PC-9 (cell line): Measurements from ENCODE around the gene DLL4. TPM values are rescaled to one million over a fixed set of nuclear protein-coding genes. Genes with fewer than 3 reads are reported as not detected.
A peak's percentile ranks its signal among the peaks of the same experiment; 100 is the strongest.

Source experiments
- BruUV-seq: library from RNA; stranded (reverse); fragments of 400-500 nt; replicated peaks from 2 replicates; lab custom pipeline; 2021; lab: Mats Ljungman, UMichigan
- CTCF ChIA-PET: fragments of 300-600 bp; sonication (Branson Sonifier 250); formaldehyde crosslinking; loops from one replicate; lab custom pipeline; 2022; ENCODE audit warnings: antibody characterized with exemption; lab: Charles Lee
- POLR2A ChIA-PET: fragments of 300-600 bp; sonication (Branson Sonifier 250); formaldehyde crosslinking; loops from one replicate; lab custom pipeline; 2022; ENCODE audit warnings: antibody characterized with exemption; ENCODE audit not compliant: unreplicated experiment; lab: Charles Lee
- DNase-seq, 2 experiments: peaks; one replicate each; pipeline versions ENCODE4 v3.0.0 to v3.0.0-alpha.2; 2015 to 2022; ENCODE audit warnings: mixed read lengths in 1 of 2
- H2AFZ ChIP-seq: fragments of 200-600 bp; sonication (generic); 2 replicates; pipeline ENCODE4 v1.8.1; 2017; ENCODE audit warnings: antibody characterized with exemption
- H3F3A ChIP-seq: fragments of 200-600 bp; sonication (generic); 2 replicates; pipeline ENCODE4 v1.8.1; 2017; ENCODE audit warnings: antibody characterized with exemption, mild to moderate bottlenecking, low read depth; ENCODE audit not compliant: insufficient read depth
- H3K27ac ChIP-seq: fragments of 200-600 bp; sonication (generic); 2 replicates; pipeline ENCODE4 v1.6.1; 2016; ENCODE audit warnings: mixed run types
- H3K27me3 ChIP-seq: fragments of 200-600 bp; sonication (generic); 2 replicates; pipeline ENCODE4 v1.6.1; 2016; ENCODE audit warnings: low read depth, mixed run types; ENCODE audit not compliant: insufficient read depth
- H3K36me3 ChIP-seq: fragments of 200-600 bp; sonication (generic); 2 replicates; pipeline ENCODE4 v1.6.1; 2016; ENCODE audit warnings: low read depth, mixed run types
- H3K4me1 ChIP-seq: fragments of 200-600 bp; sonication (generic); replicated peaks from 2 replicates; pipeline ENCODE4 v1.6.1; 2016; ENCODE audit warnings: mixed run types; ENCODE audit not compliant: insufficient read depth
- H3K4me2 ChIP-seq: fragments of 200-600 bp; sonication (generic); 2 replicates; pipeline ENCODE4 v1.6.1; 2017; ENCODE audit warnings: mixed run types
- H3K4me3 ChIP-seq: fragments of 200-600 bp; sonication (generic); 2 replicates; pipeline ENCODE4 v1.6.1; 2016; ENCODE audit warnings: mixed run types
- H3K79me2 ChIP-seq: fragments of 200-600 bp; sonication (generic); 2 replicates; pipeline ENCODE4 v1.6.1; 2017; ENCODE audit warnings: low read depth, mixed run types
- H3K9me2 ChIP-seq: fragments of 200-600 bp; sonication (generic); 2 replicates; pipeline ENCODE4 v1.8.1; 2017; ENCODE audit warnings: mild to moderate bottlenecking; ENCODE audit not compliant: insufficient read depth
- H3K9me3 ChIP-seq: fragments of 200-600 bp; sonication (generic); 2 replicates; pipeline ENCODE4 v1.8.1; 2016; ENCODE audit warnings: low read depth; ENCODE audit not compliant: insufficient read depth
- H4K20me1 ChIP-seq: fragments of 200-600 bp; sonication (generic); 2 replicates; pipeline ENCODE4 v1.8.1; 2017; ENCODE audit not compliant: insufficient read depth
- CTCF ChIP-seq: fragments of 200-600 bp; sonication (generic); conservative IDR thresholded peaks from 2 replicates; pipeline ENCODE4 v1.6.1; 2017; ENCODE audit warnings: mixed run types, antibody characterized with exemption, mild to moderate bottlenecking, moderate library complexity
- EZH2 ChIP-seq: fragments of 200-600 bp; sonication (generic); IDR thresholded peaks from 2 replicates; pipeline ENCODE4 v1.8.0; 2017; ENCODE audit warnings: antibody characterized with exemption, low read depth
- intact Hi-C: fragments of 100-400 bp; cut with micrococcal nuclease; formaldehyde crosslinking; loops from one replicate; pipeline ENCODE4 v1.10.0; 2022; ENCODE audit not compliant: unreplicated experiment
- total RNA-seq: library from RNA; stranded (reverse); gene quantifications from 2 replicates; pipeline ENCODE4 v1.2.3, GENCODE V29; 2021

DLL4 gene
- total RNA-seq, 1 experiment from 2014 or later, result 0.48 TPM

GRCh38 chr15:40891810-40892446 lies 37.2 kb upstream of the DLL4 start:
- Histone ChIP-seq H3K4me2 (no peak overlapping the region), H3F3A (peaks cover 6% of the 10 kb centered on the region; the same call in 1 of the 2 replicates), H3K27me3 (no peaks in the 10 kb centered on the region), H3K4me1 (peaks cover 20% of the 10 kb centered on the region), H3K36me3 (no peaks in the 10 kb centered on the region; the same call in 1 of the 2 replicates), H3K27ac (no peak overlapping the region), H4K20me1 (no peaks in the 10 kb centered on the region), H2AFZ (no peak overlapping the region), H3K4me3 (no peak overlapping the region), H3K9me3 (no peaks in the 10 kb centered on the region), H3K9me2 (no peaks in the 10 kb centered on the region), H3K79me2 (peaks cover 22% of the 10 kb centered on the region)
- no TSS peak for BruUV-seq
- POLR2A ChIA-PET, result interaction anchor here (0.5 to 1.2 kb wide), 4 partner anchors 16 to 107 kb away, joined by 3 to 4 read pairs (median 4); partner anchors contain the start of gene RHOV
- intact Hi-C loops, result loop anchor here (1.0 to 5.0 kb wide), 2 partner anchors 105 to 615 kb away; no protein-coding TSS in a partner anchor
- CTCF ChIA-PET, result interaction anchor here (0.5 to 3.0 kb wide), 17 partner anchors 14 to 323 kb away, joined by 3 to 84 read pairs (median 4); partner anchors contain the start of gene RHOV
- no peak for TF ChIP-seq EZH2
- peak; percentile 81 for TF ChIP-seq CTCF
- peak; percentile 68 for DNase-seq

GRCh38 chr15:40892447-40893012 lies 36.6 kb upstream of the DLL4 start:
- peaks cover 20% of the 10 kb centered on the region for H3K4me1 ChIP-seq
- H3K9me3 ChIP-seq, result no peaks in the 10 kb centered on the region
- ChIA-PET CTCF (interaction anchor here (0.5 to 3.0 kb wide), 15 partner anchors 14 to 324 kb away, joined by 3 to 84 read pairs (median 4); partner anchors contain the start of gene RHOV), POLR2A (interaction anchor here (0.5 to 1.2 kb wide), 4 partner anchors 16 to 107 kb away, joined by 3 to 4 read pairs (median 4); partner anchors contain the start of gene RHOV)
- no peaks in the 10 kb centered on the region; the same call in 1 of the 2 replicates for H3K36me3 ChIP-seq
- no peaks in the 10 kb centered on the region for H3K27me3 ChIP-seq
- intact Hi-C loops, result loop anchor here (1.0 to 5.0 kb wide), 2 partner anchors 105 to 615 kb away; no protein-coding TSS in a partner anchor
- BruUV-seq, result no TSS peak
- no peaks in the 10 kb centered on the region for H3K9me2 ChIP-seq
- H3K27ac ChIP-seq, result no peak overlapping the region
- TF ChIP-seq EZH2, result no peak
- no peak for TF ChIP-seq CTCF
- DNase-seq, result no peak
- H3K4me3 ChIP-seq, result no peak overlapping the region
- no peaks in the 10 kb centered on the region for H4K20me1 ChIP-seq
- no peak overlapping the region for H3K4me2 ChIP-seq
- H2AFZ ChIP-seq, result no peak overlapping the region
- peaks cover 22% of the 10 kb centered on the region for H3K79me2 ChIP-seq
- H3F3A ChIP-seq, result peaks cover 6% of the 10 kb centered on the region; the same call in 1 of the 2 replicates

GRCh38 chr15:40893019-40893670 lies 36.0 kb upstream of the DLL4 start:
- no peaks in the 10 kb centered on the region for H3K27me3 ChIP-seq
- TF ChIP-seq CTCF (no peak), EZH2 (no peak)
- no peaks in the 10 kb centered on the region for H4K20me1 ChIP-seq
- no TSS peak for BruUV-seq
- peaks cover 6% of the 10 kb centered on the region; the same call in 1 of the 2 replicates for H3F3A ChIP-seq
- no peak overlapping the region for H3K27ac ChIP-seq
- peaks cover 22% of the 10 kb centered on the region for H3K79me2 ChIP-seq
- intact Hi-C loops, result loop anchor here (5.0 kb wide), 1 partner anchor 616 kb away; no protein-coding TSS in a partner anchor
- H3K36me3 ChIP-seq, result no peaks in the 10 kb centered on the region; the same call in 1 of the 2 replicates
- peaks cover 20% of the 10 kb centered on the region for H3K4me1 ChIP-seq
- no peak overlapping the region for H2AFZ ChIP-seq
- no peak for DNase-seq
- H3K4me3 ChIP-seq, result no peak overlapping the region
- no peak overlapping the region; the same call in 1 of the 2 replicates for H3K4me2 ChIP-seq
- no peaks in the 10 kb centered on the region for H3K9me2 ChIP-seq
- no peaks in the 10 kb centered on the region for H3K9me3 ChIP-seq
- ChIA-PET POLR2A (no interaction called here), CTCF (interaction anchor here (0.6 to 3.1 kb wide), 4 partner anchors 19 to 146 kb away, joined by 3 to 84 read pairs (median 24); partner anchors contain the start of gene RHOV)
